ENCODE results near the gene PRSS27.
"Not testable (repeated sequence)": the region's sequence is repeated elsewhere in the genome, so short reads cannot be mapped to it uniquely, and the experiment has no call there.

PRSS27 gene

DNA sequence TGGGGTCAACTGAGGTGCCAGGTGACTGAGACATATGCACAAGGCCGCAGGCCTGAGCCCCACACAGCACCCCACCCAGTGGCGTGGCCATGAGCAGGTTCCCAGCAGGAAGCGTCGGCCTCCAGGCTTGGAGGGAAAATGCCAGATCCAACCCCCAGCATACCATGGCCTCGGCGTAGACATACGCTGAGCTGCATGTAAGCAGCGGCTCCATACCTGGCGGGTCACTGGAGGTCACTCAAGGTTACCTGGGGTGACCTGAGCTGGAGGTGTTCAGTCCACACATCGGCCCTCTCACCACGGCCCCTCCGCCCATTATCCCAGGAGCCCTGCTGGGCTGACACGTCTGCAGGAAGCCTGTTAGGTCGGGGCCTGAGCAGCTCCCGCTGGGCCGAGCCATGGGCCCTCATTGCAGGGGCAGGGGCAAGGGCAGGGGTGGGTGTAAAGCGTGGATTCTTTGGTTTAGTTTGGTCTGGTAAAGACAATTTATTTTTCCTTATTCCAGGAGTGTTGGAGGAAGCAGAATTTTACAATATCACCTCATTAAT lies 22.5 kb downstream of the PRSS27 start:
- TF ChIP-seq, protein P1, sequence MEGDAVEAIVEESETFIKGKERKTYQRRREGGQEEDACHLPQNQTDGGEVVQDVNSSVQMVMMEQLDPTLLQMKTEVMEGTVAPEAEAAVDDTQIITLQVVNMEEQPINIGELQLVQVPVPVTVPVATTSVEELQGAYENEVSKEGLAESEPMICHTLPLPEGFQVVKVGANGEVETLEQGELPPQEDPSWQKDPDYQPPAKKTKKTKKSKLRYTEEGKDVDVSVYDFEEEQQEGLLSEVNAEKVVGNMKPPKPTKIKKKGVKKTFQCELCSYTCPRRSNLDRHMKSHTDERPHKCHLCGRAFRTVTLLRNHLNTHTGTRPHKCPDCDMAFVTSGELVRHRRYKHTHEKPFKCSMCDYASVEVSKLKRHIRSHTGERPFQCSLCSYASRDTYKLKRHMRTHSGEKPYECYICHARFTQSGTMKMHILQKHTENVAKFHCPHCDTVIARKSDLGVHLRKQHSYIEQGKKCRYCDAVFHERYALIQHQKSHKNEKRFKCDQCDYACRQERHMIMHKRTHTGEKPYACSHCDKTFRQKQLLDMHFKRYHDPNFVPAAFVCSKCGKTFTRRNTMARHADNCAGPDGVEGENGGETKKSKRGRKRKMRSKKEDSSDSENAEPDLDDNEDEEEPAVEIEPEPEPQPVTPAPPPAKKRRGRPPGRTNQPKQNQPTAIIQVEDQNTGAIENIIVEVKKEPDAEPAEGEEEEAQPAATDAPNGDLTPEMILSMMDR (conservative IDR thresholded peaks at IDR 0.05; ENCODE audit: low read length) = no peak
- H3K4me3 ChIP-seq (ENCODE audit: low read length) = no peak overlapping the region
- no peak for DNase-seq (ENCODE audit: low read depth)

GRCh38 chr16:2696601-2697250 lies 23.3 kb downstream of the PRSS27 start:
- not testable (repeated sequence) for H3K4me3 ChIP-seq (ENCODE audit: low read length); DNase-seq (ENCODE audit: low read depth)

DNA sequence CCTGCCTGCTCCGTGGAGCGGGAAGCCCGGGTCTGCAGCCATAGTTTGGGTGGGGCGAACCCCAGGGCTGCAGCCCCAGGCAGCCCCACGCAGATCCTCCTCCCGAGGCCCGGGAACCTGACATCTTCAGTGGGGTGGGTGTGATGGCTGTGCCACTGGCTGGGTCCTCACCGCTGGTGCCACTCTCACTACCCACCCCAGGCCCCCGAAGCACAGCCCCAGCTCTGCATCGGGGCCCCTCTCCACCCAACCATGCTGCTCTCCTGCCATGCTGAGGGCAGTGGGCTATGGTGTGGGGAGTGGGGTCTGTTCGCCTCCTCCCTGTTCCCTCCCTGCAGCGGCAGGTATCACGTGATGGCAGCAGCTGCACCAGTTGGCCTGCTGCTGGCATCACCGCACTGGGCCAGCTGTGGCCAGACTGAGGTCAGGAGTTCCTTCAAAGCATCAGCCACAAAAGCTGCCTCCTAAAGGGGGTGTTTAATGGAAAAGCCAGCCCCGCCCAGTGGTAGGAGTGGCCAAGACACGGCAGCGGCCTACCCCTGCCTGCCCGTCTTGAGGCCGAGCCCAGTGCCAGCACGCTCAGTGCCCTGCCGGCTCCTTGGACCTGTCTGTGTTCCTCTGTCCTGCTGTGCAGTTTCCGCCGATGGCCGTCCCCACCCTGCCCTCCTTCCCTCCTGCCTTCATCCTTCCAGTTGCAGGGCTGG lies 26.9 kb downstream of the PRSS27 start:
- H3K4me3 ChIP-seq (ENCODE audit: low read length) = no peak overlapping the region
- DNase-seq (ENCODE audit: low read depth) = no peak
- TF ChIP-seq, protein P1 (conservative IDR thresholded peaks at IDR 0.05; ENCODE audit: low read length) = no peak

DNA sequence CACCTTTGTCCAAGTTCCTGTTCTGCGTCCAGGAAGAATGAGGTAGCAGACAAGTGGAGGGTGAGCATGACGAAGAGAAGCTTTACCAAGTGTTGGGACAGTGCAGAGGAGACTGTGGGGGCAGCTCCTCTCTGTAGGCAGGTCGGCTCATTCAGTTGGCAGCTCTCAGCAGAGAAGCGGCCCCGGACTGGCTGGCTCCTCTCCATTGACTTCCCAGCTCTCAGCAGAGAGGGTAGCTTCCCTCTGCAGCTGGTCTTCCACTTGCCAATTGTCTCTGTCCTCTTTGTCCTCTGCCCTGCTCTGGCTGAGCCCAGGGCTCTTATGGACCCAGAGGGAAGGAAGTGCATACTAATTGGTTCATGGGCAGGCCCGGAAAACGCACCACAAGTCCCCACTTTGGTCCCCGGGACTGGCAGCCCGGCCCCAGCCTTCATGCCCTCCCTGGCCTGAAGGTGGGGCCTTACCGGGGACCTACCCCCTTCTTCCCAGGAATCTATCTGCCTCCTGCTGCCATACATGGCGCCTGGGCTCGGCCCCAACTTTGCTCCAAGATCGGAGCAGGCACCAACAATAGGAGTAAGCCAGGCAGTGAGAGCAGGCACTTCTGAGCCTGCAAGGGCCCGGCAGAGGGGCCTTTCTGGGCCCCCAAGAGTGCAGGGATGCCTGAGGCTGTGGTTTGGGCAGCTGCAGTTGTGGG lies 27.6 kb downstream of the PRSS27 start:
- TF ChIP-seq, protein P1 (conservative IDR thresholded peaks at IDR 0.05; ENCODE audit: low read length) = no peak
- no peak for DNase-seq (ENCODE audit: low read depth)
- H3K4me3 ChIP-seq (ENCODE audit: low read length) = no peak overlapping the region

DNA sequence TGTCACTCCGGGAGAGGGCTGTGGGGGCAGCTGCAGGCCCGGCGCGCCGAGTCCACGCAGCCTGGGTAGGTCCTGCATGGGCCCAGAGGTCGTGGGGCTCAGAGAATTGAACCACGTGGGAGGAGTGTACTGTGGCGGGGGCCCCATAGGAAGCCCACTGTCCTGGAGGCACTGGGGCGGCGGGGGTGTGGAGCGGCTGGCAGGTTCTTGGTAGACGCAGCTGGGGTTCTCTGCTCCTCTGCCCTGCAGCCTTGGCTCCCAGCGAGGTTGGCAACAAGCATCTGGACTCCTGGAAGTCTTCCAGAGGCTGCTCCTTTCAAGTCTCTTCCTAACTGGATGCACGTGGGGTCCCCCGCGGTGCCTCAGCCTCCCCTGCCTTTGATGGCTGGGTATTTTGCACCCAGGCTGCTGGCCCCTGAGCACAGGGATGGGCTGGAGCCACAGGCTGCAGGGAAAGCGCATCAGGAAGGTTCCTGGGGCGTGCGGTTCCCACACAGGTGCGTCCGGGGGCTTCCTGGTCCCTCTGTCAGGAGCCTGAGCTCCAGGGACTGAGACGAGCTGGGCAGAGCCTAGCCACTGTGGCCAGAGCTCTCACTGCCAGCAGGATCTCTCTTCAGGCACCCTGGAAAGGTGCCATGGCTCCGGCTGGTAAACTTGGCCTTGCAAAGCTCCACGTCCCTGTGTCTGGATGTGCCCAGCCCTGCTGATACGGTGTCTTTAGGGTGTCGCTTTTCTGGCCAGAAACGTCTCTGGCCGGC lies 28.4 kb downstream of the PRSS27 start:
- TF ChIP-seq, protein P1 (conservative IDR thresholded peaks at IDR 0.05; ENCODE audit: low read length) = no peak
- H3K4me3 ChIP-seq (ENCODE audit: low read length) = no peak overlapping the region
- DNase-seq (ENCODE audit: low read depth) = no peak

DNA sequence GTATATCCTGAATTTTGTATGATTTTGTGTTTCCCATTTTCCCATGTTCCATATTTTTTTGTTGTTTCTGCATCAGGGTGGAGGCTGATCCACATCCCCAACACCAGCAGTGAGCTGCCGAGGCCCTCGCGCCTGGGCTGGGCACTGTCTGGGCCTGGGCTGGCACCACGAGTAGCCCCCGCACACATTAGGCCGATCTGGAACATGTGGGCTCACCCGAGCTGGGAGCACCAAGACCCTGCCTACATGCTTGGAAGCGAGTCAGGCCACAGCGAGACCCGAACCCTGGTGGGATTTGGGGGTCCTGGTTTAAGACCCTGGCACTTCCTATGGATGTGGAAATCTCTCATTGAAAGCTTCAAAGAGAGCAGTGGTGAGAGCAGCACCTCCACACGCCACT lies 29.2 kb downstream of the PRSS27 start:
- no peak overlapping the region for H3K4me3 ChIP-seq (ENCODE audit: low read length)
- TF ChIP-seq, protein P1 (conservative IDR thresholded peaks at IDR 0.05; ENCODE audit: low read length) = no peak
- no peak for DNase-seq (ENCODE audit: low read depth)

Data from AG10803 (cell line).